NK-92 treated with Interleukin-12 subunit alpha and Interleukin-12 subunit beta, amount 100 ng/mL, for 24 hours (cell line): Measurements from ENCODE around the gene CRLF1.
"Not testable (repeated sequence)": the region's sequence is repeated elsewhere in the genome, so short reads cannot be mapped to it uniquely, and the experiment has no call there.

Source experiments
- DNase-seq: peaks from one replicate; lab custom pipeline; 2025; lab: John Stamatoyannopoulos, UW

Gene CRLF1

DNA sequence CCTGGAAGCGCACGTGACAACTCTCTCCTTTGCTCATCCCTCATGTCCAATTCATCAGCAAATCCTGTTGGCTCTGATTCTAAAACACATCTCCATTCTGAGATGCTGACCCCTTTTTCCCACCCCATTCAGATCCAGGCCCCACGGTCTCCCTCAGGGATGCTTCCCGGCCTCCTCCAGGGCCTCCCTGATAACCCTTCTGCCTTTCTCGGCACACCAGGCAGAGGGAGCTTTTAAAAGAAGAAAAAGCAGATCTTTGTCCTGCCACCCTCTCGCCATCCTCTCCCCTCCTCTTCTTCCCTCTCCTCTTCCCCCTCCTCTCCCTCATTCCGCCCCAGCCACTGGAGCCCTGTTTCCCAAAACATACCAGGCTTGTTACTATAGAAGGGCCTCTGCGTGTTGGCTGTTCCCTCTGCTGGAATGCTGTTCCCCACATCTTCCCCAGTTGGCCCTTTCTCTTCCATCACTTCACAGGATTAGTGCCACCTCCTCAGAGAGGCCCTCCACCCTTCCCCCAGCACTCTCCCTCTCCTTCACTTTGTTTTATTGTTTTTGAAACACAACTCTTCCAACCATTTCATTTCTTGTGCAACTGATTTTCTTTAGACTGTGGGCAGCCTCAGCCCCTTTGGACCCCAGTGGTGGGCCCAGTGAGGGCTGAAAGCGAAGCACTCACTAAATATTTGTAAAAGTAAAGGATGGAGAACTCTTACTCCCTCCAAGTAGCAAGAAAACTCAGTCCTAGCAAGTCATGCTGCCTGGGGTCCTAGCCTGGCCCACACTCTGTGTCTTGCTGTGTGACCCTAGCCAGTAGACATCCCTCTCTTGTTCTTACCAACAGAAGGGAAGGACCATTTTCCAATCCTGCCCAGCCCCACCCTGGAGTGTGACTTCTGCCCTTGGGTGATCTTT lies 2.5 kb upstream of the CRLF1 start:
- DNase-seq: no peak

DNA sequence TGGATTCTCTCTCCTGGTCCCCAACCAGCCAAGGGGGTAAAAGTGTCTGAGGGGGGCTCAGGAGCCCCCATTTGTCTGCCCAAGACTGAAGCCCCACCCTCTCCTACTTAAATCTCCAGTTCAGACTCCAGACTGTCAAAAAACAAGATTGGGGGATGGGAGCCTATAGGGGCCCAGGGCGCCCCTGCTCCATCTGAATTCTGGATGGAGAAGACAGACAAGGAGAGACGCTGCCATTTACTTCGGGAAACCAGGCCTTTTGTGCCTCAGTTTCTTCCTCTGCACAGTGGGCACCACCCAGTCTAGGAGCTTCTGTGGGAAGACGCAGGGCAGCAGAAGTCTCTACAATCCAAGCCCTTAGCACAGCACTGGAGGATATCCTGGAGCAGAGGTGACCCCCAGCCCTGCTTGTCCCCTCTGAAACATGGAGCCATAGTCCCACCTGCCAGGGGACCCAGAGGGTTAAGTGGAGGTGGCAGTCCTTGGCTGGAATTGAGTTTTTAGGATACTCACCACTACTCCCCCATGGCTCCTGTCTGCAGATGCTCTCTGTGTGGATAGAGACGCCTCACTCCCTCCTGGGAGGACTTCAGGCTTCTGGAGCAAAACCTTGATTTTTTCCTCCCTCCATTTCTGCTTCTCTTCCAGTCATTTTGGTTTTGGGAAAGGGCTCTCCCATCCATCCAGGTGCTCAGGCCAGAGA lies 1.7 kb upstream of the CRLF1 start:
- DNase-seq: no peak

DNA sequence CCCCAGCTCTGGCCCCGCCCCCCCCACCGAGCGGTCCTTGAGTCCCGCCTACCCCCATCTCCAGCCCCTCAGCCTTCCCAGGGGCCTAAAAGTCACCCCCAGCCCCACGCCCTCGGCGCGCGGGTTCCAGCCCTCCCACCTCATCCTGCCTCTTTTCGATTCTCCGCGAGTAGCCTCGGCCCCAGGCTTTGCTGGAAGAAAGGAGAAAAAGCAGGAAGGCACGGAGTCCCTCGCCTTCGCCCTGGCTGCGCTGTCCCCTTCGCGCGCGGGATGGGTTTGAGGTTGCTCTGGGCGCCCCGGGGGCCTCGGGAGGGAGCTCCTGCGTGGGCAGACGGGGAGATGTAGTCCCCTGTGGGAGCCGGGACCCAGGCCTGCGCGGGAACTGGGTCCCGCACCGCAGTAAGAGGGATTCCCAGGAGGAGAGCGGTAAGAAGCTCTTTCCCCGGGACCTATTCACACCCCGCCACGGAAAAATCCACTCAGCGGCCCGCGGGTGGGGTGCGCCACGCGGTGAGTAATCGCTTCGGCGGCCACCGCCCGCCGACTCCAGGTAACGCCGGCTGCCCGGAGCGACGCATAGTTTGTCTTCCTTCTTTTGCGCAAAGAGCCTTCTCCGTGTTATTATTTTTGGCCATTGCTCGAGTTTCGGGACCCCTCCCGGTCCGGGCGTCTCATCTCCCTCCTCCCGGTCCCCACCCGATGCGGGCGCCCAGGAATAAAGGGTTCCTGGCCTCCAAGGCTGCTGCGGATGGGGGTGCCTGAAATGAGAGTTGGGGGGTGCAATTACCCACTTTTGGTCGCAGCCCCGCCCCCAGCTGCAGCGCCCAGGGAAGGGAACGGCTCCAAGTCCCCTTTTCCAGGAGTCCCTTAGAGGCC lies 865 bp upstream of the CRLF1 start:
- no peak for DNase-seq

DNA sequence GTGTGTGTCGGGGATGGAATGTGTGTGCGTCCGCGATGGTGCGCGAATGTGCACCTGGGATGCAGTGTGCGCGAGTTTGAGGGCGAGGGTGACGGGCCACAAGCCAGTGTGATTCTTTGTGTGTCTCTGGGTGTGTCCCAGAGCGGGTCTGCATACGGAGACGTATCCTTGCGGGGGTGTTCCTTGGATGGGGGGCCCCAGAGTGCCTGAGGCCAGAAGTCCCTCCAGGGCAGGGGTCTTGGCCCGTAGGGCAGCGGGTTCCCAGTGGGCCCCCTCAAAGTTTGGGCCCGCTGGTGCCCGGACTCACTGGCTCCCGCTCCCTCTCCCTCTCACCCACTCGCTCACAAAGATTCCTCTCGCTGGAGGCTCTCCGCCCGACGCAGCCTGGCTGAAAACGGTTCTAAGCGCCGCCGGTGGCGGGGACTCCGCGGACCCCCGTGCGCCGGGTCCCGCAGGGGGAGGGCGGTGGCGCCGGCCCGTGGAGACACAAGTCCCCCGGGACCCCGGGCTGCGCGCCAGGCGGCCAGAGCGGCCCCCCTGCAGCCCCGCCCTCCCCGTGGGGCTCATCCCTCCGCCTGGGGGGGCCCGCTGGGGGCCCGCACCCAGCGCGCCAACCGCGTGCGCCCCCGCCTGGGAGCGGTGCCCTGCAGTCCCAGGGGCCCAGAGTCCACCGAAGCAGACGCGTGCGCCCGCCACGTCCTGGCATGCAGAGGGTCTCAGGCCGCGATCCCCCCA lies 886 bp downstream of the CRLF1 start:
- no peak for DNase-seq

DNA sequence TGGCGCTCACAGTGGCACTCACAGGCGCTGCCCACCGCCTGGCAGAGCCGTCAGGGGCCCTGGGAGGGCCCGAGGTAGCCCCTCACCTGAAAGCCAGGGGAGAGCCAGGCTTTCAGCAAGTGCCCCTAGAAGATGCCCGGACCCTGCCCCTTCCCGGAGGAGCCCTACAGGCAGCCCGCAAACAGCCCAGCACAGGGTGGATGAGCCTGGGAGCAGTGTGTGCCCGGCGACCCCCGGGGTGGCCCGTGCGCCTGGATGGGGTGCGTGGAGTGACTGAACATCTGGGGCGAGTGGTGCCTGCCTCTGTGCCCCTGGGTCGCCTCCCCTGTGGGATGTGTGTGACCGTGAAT lies 1.4 kb downstream of the CRLF1 start:
- DNase-seq: no peak

DNA sequence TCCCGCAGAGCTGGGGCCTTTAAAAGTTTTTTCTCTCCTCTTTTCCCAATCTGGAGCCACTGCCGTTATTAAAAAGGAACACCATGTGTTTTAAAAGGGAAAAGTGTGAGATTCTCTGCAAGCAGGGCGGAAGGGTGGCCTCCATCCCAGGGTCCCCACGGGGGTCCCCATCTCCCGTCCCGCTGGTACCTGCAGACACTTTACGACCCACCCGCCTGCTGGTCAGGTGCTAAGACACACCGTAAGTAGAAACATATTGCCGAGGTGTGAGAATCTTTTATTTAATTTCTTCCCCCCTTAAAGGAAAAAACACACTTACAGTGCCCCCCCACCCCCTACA lies 1.8 kb downstream of the CRLF1 start:
- DNase-seq: no peak

DNA sequence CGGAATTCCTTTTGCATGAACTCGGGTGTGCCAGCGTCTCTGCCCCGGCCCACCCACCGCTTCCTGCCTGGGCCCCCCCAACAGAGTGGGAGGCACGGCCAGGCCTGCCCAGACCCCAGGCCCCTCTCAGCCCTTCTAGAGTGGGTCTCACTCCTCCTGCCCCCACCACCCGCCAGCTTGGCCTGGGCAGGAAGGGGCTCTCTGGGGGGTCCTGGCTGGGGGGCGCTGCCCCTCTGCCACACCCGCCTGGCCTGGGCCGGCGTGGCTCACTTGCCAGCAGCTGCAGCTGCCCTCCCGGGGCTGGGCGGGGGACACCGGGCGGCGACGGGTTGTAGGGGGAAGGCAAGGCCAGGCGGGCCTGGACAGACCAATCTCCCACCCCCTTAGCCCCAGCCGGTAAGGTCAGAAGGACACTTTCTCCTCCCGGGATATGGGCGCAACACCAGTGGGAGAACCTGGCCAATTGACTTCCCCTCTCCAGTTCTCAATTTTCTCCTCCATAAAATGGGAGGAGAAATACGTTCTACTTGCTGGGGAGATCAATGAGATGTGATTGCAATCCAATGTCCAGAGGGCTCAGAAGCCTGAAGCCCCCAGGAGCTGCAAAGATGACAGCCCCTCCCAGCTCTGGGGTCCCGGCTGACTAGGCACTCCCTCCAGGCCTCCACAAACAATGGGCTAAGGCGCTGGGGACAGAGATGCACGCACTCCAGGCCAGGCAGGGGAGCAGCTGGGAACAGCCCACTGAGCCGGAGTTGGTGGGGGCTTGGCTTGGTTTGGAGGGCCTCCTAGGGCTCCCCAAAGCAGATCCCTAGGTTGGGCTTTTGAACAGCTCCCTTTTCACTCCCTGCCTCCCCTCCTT lies 2.4 kb downstream of the CRLF1 start:
- DNase-seq: no peak

DNA sequence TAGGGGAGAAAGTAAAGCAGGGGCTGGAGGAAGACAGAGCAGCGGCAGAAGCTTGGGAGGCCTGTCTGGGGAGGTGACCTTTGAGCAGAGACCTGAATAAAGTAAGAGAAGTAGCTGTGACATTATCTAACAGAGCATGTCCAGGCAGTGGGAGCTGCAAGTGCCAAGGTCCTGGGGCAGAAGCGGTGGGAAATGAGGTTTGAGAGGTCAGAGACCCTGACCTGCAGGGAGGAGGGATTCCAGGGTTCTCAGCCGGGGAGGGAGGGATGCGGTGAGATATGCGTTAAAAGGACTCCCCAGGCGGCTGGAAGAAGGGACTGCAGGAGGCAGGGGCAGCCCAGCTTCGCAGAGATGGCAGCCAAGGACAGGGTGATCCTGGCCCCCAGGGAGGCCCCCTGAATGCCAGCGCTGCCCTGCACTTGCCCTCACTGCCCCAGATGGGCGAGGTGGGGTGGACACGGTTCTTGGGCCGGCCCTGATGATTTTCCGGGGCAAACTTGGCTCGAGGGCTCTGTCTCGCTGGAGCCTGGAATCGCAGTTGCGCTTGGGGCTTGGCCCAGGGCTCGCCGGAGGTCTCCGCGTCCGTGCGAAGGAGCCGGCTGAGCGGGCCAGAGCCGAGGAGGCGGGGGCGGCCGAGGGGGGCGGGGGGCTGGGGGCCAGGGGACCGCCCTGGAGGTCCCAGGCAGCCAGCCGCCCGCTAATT lies 3.2 kb downstream of the CRLF1 start:
- no peak for DNase-seq

DNA sequence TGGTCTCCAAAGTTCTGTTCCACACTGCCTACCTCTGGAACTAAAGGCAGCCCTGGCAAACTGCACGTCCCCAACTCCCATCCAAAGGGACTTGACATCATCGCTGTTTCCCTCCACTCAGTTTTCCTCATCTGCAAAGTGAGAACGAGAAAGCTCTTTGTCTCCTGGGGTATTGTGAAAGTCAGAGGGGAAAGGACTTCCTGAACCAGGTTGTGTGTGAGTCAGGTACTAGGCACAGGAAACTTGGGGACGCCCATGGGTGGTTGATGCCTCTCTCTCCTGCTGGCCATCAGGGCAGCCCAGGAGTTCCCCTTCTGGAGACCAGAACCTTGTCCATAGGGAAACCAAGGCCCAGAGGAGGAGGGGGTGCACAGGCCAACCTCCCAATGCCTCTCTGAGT lies 4.7 kb downstream of the CRLF1 start:
- no peak for DNase-seq

DNA sequence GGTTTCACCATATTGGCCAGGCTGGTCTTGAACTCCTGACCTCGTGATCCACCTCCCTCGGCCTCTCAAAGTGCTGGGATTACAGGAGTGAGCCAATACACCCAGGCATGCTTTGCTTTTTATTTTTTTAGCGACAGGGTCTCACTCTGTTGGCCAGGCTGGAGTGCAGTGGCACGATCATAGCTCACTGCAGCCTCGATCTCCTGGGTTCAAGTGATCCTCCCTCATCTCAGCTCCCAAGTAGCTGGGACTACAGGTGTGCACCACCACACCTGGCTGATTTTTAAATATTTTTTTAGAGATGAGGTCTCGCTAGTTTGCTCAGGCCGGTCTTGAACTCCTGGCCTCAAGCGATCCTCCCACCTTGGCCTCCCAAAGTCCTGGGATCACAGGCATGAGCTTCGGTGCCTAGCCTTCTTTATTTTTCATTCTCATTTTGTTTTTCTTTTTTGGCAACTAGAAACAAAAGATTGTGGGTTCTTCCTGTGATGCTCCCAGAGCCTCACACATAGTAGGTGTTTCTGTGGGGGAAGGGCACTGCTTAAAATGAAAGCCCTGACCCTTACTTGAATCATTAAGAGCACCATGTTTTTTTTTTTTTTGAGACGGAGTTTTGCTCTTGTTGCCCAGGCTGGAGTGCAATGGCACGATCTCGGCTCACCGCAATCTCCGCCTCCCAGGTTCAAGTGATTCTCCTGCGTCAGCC lies 5.8 kb downstream of the CRLF1 start:
- DNase-seq: not testable (repeated sequence)

DNA sequence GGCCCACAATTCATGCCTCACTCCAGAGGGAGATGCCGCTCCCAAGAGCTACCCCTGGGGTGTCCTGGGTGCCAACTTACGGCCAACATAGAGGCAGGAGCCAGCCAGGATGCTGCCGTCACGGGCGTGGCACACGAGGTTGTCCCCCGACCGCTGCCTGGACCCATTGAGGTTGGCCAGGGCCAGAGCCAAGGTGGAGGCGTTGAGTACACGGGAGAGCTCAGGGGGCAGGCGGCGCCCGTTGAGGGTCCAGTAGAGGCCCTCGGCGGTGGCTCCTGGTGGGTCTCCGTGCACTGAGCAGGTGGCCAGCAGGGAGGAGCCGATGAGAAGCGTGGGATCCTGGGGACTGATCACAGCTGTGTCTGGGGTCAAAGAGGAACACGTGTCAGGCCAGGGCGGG lies 7.1 kb downstream of the CRLF1 start:
- no peak for DNase-seq

DNA sequence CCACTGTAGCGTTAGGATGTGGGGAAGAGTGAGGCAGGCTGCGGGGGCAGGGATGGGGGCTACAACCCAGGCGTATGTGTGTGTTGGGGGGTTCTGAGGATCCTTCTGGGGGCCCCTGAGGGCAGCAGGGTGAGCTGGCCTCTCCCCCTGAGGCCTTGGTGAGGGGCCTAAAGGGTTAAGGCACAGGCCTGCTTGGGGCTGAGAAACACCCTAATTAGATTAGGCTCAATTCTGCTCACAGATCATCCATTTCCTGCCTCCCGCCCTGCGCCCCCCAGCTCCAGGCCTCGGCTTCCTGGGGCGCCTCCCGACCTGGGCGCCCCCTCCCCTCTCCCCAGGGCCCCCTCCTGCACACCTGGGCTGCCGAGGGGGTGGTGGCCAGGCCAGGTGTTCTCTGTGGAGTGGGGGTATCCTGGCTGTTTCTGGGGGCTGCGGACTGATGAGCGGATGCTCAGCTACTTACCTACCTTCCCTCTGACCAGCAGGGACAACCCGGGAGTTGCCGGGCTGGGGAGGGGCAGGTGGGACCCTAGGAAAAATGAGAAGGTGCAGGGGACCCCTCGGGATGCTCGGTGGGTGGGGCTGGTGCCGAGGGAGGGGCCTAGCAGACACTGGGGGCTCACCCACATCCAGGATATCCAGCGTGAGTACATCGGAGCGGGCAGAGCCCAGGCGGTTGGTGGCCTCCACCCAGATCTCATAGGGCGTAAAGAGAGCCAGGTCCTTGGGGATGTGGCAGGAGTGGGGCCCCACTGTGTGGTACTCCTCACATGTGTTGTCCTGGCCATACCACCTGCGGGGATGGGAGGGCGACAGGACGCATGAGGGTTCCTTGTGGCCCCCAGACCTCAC lies 8.6 kb downstream of the CRLF1 start:
- DNase-seq: no peak

DNA sequence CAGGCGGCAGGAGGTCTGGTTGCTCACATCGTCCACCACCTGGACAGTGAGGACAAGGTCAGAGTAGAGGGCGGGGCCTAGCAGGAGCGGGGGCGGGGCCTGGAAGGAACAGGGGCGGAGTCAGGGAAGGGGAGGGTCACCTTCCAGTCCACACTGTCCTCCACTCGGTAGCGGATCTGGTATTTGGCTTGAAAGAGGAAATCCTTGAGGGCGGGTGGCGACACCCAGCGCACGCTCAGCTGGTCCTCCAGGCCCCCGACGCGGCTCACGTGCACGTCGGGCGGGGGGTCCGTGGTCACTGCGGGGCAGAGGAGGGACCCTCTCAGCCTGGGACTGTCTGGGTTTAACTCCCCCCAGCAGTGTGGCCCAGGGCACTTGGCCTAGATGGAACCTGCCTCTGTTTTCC lies 9.8 kb downstream of the CRLF1 start:
- DNase-seq: no peak

DNA sequence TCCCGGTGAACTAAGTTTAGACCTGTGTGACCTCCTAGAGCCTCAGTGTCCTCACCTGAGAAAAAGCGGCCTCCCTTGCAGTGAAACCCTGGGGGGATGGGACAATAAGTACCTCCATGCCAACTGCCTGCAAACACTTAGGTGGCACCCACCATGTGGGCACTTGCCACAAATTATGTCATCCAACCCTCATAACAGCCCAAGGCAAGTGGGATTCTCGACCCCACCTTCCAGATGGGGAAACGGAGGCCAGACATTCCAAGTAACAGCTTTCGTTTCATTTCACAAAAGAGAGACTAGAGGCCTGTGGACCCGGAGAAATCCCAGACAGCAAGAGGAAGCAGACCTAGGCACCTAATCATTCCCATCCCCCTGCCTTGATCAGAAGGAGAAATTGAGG lies 11.1 kb downstream of the CRLF1 start:
- DNase-seq: no peak

DNA sequence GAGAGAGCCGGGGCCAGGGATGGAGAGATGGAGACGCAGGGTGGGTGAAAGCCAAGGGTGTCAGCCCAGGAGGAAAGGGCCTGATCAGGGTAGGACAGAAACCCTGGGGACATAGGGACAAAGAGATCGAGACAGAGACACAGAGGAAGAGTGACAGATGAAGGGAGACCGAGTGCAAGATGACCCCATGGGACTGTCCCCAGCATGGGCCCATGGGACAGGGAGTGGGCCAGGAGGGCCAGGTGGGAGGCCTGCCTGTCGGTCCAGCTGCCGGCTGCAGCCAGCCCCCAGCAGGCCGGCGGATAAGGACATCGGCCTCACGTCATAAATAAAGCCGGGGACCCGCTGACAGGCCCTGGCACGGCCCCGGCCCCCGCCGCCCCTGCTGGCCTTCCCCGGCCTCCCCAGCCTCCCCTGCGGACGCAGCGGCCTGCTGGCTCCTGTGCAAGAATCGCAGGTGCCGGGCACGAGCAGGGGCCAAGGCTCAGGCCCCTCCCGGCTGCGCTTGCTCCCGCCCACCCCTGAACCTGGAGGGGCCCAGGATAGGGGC lies 11.7 kb downstream of the CRLF1 start:
- DNase-seq: no peak

DNA sequence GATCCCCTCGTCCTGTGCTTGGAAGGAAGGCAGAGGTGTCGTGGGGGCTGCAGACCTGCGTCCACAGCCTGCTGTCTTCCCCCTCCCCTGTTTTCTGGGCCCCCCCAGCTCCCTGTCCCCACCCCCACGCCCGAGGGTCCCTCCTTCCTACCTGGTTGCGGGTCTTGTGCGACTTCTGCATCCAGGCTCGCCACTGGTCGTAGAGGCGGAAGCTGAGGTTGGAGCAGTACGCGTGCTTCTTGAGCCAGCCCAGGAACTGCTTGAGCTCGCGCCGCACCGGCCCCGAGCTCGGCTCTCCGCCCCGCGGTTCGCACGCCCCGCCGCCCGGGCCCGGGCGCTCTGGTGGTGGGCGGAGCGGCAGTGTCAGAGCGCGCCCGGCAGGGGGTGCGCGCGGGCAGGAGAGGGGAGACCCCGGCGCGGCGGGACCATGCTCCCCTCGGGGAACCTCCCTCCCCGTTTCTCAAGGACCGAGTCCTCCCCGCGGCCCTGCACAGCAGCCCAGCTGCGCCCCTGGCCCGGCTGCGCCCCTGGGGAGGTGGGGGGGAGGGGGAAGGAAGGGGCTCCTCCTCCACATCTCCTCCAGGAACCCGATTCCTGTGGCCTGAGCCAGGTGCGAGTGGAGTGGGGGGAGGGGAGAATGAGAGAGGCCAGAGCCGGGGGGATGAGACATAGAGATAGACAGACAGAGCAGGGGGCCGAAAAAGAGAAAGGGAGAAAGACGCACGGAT lies 12.3 kb downstream of the CRLF1 start:
- peak; percentile 40 for DNase-seq

DNA sequence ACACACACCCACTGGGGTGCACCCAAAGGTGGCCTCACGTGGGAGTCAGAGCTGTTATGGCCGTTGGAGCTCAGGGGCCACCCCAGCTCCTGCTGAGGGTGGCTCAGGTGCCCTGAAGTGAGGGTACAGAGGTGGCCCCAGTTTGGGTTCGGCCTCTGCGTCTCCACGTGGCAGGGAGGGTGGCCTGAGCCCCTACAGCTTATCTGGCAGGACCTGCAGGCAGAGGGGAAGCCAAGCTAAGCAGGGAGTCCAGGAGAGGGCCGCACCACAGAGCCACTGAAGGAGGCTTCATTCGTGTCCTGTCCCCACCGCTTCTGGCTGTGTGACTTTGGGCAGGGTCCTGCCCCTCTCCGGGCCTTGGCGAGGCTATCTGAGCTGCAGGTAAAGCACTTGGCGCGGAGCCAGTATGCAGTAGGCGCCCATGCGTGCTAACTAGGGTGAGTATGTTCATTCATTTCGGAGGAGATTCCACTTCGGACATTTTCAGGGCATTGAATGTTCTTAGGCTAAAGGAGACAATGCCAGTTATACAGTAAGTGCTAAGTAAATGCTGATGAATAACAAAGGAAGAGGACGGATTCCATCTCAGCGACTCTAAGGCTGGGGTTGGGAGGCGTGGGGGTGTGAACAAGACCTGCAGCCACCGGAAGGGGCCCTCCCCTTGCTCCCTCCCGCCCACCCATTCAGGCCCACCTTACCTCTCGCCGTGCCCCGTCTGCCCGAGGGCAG lies 13.1 kb downstream of the CRLF1 start:
- no peak for DNase-seq
